SJSA1 (cell line): ENCODE measurements around the gene MARK1. TPM values are rescaled to one million over a fixed set of nuclear protein-coding genes. Genes with fewer than 3 reads are reported as not detected.

ENCODE experiments used
- DNase-seq, 2 experiments: peaks; one replicate each; pipeline ENCODE4 v3.0.0-alpha.2; 2015 to 2020; ENCODE audit warnings: low spot score in 2 of 2, low read depth in 1 of 2
- H3K27ac ChIP-seq: fragments of 250-450 bp; sonication (Bioruptor Pico); 2 replicates; pipeline ENCODE4 v1.5.1; 2020; ENCODE audit warnings: mild to moderate bottlenecking, moderate library complexity
- H3K27me3 ChIP-seq: fragments of 250-450 bp; sonication (Bioruptor Pico); replicated peaks from 2 replicates; pipeline ENCODE4 v1.5.1; 2020; ENCODE audit warnings: mild to moderate bottlenecking, moderate library complexity
- H3K36me3 ChIP-seq: fragments of 250-450 bp; sonication (Bioruptor Pico); 2 replicates; pipeline ENCODE4 v1.5.1; 2020; ENCODE audit warnings: mild to moderate bottlenecking
- H3K4me1 ChIP-seq: fragments of 250-450 bp; sonication (Bioruptor Pico); replicated peaks from 2 replicates; pipeline ENCODE4 v1.6.1; 2021; ENCODE audit warnings: mild to moderate bottlenecking
- H3K4me3 ChIP-seq: fragments of 250-450 bp; sonication (Bioruptor Pico); 2 replicates; pipeline ENCODE4 v1.5.1; 2020; ENCODE audit warnings: mild to moderate bottlenecking
- H3K9me3 ChIP-seq: fragments of 250-450 bp; sonication (Bioruptor Pico); replicated peaks from 2 replicates; pipeline ENCODE4 v1.5.1; 2020; ENCODE audit warnings: mild to moderate bottlenecking
- total RNA-seq: library from RNA; depleted of rRNA; stranded (reverse); fragments of >200 nt; shearing (Covaris generic); gene quantifications from 2 replicates; pipeline ENCODE4 v1.2.3, GENCODE V29; 2014; rRNA removed

MARK1 gene
- total RNA-seq, result 0.08 TPM in 1 of 2 replicates, not detected in the other

DNA sequence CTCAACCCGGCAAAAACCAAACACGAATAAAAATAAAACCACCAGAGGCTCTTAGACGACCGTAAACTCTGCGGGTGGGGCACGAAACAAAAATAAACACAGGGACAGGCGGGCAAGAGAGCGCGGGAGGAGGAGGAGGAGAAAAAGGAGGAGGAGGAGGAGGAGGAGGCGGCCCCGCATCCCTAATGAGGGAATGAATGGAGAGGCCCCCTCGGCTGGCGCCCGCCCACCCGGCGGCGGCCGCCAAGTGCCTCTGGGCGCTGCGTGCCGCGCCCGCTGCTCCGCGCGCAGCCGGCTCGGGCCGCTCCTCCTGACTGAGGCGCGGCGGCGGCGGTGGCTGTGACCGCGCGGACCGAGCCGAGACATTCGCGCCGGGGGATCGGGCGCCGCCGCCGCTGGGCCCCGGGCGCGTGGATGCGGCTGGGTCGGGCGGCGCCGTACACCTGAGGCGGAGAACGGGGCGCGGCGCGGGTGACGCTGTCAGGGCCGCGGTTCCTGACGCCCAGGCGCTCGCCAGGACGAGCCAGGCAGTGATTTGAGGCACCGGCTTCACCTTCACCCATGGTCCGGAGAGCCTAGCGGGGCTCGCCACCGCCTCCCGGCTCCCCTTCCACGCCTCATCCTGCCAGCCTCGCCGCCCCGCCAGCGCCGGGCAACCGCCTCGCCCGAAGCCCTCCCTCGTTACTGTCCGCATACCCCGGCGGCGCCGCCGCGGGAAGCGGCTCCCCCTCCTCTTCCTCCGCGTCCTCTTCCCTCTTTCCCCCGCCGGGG lies at the start of gene MARK1:
TSS of gene MARK1 (plus strand) at position 229 of the 771 bp plus-strand sequence. CDS start 687 bp downstream, outside the sequence.
- Histone ChIP-seq H3K4me1 (peaks cover 19% of the 10 kb centered on the region), H3K4me3 (peak within 1 kb of the TSS; percentile 44), H3K9me3 (no peaks in the 10 kb centered on the region), H3K36me3 (no peaks in the 10 kb centered on the region), H3K27ac (no peak within 1 kb of the TSS), H3K27me3 (peaks cover 72% of the 10 kb centered on the region)
- peak; percentile 31 to 44 for DNase-seq

DNA sequence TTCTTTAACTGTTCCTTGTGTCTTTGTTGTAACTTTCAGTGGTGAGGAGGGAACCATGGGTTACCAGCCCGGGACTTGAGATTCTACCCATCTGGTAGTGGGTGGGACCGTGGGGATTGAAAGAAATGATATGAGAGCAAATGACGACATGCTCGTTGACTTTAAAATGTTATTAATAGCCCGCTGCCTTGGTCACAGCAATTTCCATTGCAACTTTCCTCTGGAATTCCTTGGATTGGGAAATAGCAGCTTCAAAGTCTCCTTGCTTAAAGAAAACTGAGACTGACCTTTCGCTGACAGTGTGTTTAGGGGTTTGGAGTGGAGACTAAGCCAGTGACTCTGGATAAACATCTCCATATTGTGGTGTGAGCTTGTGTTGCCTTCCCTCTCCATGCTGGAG lies 44.2 kb upstream of the MARK1 start:
- H3K27ac ChIP-seq, result no peak overlapping the region
- H3K4me3 ChIP-seq, result no peak overlapping the region
- no peaks in the 10 kb centered on the region for H3K36me3 ChIP-seq
- H3K9me3 ChIP-seq, result no peaks in the 10 kb centered on the region
- H3K27me3 ChIP-seq, result 0 out of 2 replicates have a peak, but pooled peaks cover 3% of the 10 kb centered on the region
- no peak for DNase-seq
- no peaks in the 10 kb centered on the region for H3K4me1 ChIP-seq

DNA sequence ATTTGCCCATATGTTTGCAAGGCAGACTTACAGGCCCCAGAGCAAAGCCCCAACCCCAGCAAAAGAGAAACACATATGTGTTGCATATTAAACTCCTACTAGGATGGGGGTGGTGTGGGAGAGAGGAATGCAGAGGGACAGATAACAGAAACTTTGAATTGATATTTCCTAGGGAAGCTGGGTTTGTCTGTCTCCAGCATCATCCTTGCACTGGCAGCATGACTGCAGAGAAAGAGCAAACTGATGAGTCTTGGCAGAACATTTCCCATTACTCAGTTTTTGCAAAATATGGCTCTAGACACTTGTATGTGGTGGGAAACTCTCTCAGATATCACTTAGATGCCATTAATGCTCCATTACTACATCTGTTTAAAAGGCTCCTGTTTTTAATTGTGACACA lies 43.8 kb upstream of the MARK1 start:
- H3K4me3 ChIP-seq, result no peak overlapping the region
- 0 out of 2 replicates have a peak, but pooled peaks cover 3% of the 10 kb centered on the region for H3K27me3 ChIP-seq
- no peaks in the 10 kb centered on the region for H3K36me3 ChIP-seq
- no peaks in the 10 kb centered on the region for H3K4me1 ChIP-seq
- H3K27ac ChIP-seq, result no peak overlapping the region
- no peak for DNase-seq
- H3K9me3 ChIP-seq, result no peaks in the 10 kb centered on the region

DNA sequence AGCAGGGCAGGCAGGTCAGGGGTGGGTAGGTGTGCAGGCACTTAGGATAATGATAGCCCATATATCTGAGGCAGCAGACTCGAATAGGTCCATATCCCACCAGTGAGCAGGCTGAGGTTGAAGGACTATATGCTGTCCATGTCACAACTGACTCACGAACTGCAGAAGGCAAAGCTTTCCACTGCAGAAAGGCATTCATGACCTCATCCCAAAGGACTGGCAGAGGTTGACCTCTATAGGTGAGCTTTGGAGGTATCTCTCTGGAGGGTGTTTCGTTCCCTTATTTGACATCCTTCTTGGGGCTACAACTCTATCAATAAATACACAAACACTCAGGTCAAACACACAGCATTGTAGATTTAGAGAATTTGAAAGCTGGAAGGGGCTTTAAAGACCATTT lies 42.8 kb upstream of the MARK1 start:
- Histone ChIP-seq H3K4me1 (no peaks in the 10 kb centered on the region), H3K36me3 (no peaks in the 10 kb centered on the region), H3K27ac (no peak overlapping the region), H3K27me3 (0 out of 2 replicates have a peak, but pooled peaks cover 3% of the 10 kb centered on the region), H3K4me3 (no peak overlapping the region), H3K9me3 (no peaks in the 10 kb centered on the region)
- DNase-seq, result no peak

DNA sequence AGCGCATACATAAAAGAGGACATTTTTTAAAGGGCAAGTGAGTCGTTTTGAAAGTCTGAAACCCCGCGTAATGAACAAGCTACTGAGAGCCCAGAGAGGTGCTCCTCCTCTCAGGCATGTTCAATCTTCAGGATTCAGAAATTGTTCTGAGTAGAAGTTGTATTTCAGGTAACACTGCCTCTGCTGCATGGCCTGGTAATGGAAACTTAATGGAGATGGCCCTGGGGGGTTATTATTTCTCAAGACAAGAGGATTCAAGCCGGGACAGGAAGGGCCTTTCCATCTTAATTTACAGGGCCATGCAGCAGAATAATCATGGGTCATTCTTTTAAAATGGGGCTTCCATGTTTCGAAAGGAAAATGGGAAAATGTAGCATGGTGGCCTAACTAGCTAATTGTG lies 42.1 kb upstream of the MARK1 start:
- no peaks in the 10 kb centered on the region for H3K9me3 ChIP-seq
- no peak overlapping the region for H3K4me3 ChIP-seq
- H3K27ac ChIP-seq, result no peak overlapping the region
- 0 out of 2 replicates have a peak, but pooled peaks cover 3% of the 10 kb centered on the region for H3K27me3 ChIP-seq
- no peaks in the 10 kb centered on the region for H3K4me1 ChIP-seq
- no peak for DNase-seq
- no peaks in the 10 kb centered on the region for H3K36me3 ChIP-seq

DNA sequence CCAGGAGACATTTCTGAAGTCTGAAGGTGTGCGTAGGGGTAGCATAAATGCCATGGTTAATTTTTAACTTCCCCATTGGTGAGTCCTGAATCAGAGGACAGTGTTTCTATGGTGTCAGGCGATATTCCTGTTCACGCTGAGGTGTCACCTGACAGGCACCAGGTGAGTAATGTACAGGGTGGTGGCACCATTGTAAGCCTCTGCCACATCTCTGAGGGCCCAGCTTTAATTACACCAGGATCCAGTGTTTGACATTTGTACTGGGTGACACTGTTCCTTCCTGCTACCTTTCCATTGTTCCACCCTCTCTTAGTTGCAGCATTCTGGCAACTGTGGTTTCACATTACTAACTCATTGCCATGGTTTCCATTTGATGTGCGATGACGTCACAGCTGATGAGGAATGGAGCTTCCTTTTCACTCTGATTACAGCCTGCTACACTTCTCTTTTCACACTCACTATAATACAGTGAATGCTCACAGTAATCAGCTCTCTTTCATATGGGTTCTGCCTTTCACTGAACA lies 40.6 kb upstream of the MARK1 start:
- no peaks in the 10 kb centered on the region for H3K27me3 ChIP-seq
- H3K4me3 ChIP-seq, result no peak overlapping the region
- no peaks in the 10 kb centered on the region for H3K9me3 ChIP-seq
- no peak for DNase-seq
- H3K27ac ChIP-seq, result no peak overlapping the region
- no peaks in the 10 kb centered on the region for H3K4me1 ChIP-seq
- H3K36me3 ChIP-seq, result no peaks in the 10 kb centered on the region

DNA sequence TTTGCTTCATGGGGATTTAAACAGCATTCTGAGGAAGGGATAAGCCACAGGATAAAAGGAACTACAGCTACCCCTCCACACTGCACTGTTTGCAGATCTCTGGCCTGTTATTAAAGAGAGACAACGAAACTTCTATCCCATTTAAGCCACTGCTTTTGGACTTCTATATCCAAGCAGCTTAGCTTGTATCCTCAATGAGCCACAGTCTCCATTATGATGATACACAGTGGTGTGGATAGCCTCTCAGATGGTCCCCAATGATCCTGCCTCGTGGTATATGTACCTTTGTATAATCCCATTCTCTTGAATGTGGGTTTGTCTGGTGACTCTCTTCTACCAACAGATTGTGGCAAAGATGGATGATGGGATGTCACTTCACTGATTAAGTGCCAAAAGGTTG lies 36.0 kb upstream of the MARK1 start:
- Histone ChIP-seq H3K27me3 (no peaks in the 10 kb centered on the region; the same call in 1 of the 2 replicates), H3K9me3 (no peaks in the 10 kb centered on the region), H3K4me1 (no peaks in the 10 kb centered on the region), H3K36me3 (no peaks in the 10 kb centered on the region), H3K4me3 (no peak overlapping the region), H3K27ac (no peak overlapping the region)
- DNase-seq, result no peak

DNA sequence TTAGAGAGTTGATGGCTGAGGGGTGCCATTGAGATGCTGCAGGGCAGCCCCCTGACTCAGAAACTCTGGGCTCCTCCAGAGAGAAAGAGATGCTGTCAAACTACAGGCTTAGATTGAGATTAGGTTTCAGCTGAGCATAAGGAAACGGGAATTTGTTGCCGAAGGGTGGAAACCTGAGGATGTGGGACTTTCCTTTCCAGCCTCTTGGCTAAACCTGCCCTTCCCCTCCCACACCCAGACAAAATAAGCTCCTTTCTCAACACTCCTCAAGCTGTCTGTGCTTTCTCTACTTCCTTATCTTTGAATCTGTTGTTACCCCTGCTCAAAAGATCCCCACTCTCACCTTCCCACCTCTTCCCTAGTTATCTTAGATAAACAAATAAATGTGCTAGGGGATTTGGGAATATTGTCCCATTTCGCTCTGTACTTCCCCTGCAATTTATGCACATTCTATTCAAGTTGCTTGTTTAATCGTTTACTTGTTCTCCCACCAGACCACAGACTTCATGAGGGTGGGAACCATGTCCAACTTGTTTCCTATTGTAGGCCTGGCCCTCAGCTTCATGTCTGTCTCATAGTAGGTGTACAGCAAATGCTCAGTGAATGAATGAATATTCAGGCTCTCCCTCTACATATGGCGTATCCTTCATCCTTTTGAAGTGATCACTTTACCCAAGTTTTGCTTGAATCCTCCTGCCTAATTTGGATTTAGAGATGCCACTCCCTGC lies 30.6 kb upstream of the MARK1 start:
- H3K36me3 ChIP-seq, result no peaks in the 10 kb centered on the region
- DNase-seq, result no peak
- H3K4me1 ChIP-seq, result no peaks in the 10 kb centered on the region
- no peak overlapping the region for H3K4me3 ChIP-seq
- no peaks in the 10 kb centered on the region for H3K9me3 ChIP-seq
- H3K27me3 ChIP-seq, result no peaks in the 10 kb centered on the region; the same call in none of the 2 replicates
- H3K27ac ChIP-seq, result no peak overlapping the region

DNA sequence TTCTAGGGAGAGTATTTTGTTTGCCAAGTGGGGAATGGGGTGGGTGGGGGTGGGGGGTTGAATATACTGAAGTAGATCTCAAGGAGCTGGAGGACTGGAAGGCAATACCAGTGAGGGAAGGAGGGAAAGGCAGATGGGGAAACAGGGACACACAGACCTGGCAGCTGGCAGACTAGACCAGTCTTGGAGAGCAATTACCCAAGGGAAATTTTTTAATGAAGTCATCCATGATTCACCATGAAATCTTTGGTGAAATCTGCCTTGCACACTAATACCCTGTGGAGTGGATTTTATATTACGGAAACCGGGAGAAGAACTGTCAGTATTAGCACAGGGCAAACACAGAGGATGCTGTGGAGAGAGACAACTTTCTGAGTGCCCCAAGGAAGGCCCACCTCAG lies 29.7 kb upstream of the MARK1 start:
- Histone ChIP-seq H3K9me3 (no peaks in the 10 kb centered on the region), H3K4me1 (no peaks in the 10 kb centered on the region), H3K27ac (no peak overlapping the region), H3K36me3 (no peaks in the 10 kb centered on the region), H3K4me3 (no peak overlapping the region), H3K27me3 (no peaks in the 10 kb centered on the region; the same call in none of the 2 replicates)
- no peak for DNase-seq

DNA sequence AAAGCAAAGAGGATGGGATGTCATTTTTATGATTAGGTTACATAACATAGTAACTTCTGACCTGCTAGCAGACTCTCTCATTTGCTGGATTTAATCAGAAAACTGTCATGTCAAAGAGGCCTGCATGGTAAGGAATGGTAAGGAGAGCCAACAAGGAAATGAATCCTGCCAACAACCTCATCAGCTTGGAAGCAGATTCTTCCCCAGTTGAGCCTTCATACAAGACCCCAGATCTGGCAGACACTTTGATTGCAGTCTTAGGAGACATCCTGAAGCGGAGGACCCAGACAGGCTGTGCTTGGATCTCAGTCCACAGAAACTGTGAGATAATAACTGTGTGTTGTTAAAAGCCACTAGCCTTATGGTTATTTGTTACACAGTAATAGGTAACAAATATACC lies 27.6 kb upstream of the MARK1 start:
- Histone ChIP-seq H3K4me3 (no peak overlapping the region), H3K27me3 (no peaks in the 10 kb centered on the region; the same call in 1 of the 2 replicates), H3K4me1 (no peaks in the 10 kb centered on the region), H3K9me3 (no peaks in the 10 kb centered on the region), H3K27ac (no peak overlapping the region), H3K36me3 (no peaks in the 10 kb centered on the region)
- DNase-seq, result no peak

DNA sequence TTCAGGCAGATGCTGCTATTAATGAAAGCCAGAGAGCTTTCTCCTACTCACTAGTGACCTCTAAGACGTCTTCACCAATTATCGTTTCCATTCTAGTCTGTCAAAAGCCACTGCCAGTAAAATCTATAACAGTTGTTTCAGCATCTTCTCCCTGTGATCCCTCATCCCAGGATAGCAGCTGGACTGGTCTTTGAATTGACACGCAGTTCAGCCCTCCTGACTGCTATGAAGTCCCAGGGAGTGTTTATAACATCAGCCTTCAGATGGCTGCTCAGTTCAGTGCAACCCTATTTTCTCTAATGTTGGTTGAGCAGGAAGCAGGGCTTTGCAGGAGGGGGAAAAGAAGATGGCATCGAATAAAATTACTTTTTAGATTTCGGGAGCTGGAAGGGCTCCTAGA lies 23.6 kb upstream of the MARK1 start:
- Histone ChIP-seq H3K9me3 (no peaks in the 10 kb centered on the region), H3K4me3 (no peak overlapping the region), H3K27ac (no peak overlapping the region), H3K4me1 (no peaks in the 10 kb centered on the region), H3K27me3 (peaks cover 6% of the 10 kb centered on the region; the same call in 1 of the 2 replicates), H3K36me3 (no peaks in the 10 kb centered on the region)
- DNase-seq, result no peak

DNA sequence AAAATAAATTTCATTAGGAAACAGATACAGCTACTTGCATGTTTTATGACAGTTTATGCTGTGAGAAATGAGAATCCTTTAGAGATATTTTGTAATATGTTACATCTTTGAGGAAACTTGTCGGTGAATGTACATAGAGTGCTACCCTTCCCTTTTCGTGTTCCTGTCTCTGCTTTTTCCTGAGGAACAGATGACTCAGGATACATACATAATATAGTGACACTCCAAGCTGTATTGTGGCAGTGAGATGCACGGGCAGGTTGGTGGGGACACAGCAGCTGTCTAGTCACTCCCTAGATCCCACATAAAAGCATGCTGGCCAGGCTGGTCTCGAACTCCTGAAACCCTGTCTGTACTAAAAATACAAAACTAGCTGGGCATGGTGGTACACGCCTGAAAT lies 20.9 kb upstream of the MARK1 start:
- no peaks in the 10 kb centered on the region for H3K4me1 ChIP-seq
- H3K4me3 ChIP-seq, result no peak overlapping the region
- no peak overlapping the region for H3K27ac ChIP-seq
- no peak for DNase-seq
- H3K36me3 ChIP-seq, result no peaks in the 10 kb centered on the region
- peaks cover 11% of the 10 kb centered on the region; the same call in 1 of the 2 replicates for H3K27me3 ChIP-seq
- no peaks in the 10 kb centered on the region for H3K9me3 ChIP-seq

DNA sequence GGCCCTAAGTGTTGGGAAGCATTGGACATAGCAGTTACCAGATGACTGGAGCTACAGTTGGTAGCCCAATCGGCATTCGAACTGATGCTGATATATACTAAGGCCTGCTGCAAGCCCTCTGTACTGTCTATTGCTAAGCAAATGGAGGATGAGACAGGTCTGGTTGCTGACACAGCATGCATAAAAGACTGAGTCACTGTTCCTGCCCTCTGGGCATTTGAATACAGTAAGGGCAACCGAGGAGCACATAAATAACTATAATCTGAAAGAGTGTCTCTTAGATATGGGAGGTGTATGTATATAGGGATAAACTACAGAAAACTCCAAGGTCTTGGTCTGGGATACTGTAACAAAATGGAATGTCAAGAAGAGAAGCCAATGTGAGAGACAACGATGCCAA lies 16.8 kb upstream of the MARK1 start:
- H3K4me3 ChIP-seq, result no peak overlapping the region
- no peaks in the 10 kb centered on the region for H3K4me1 ChIP-seq
- peaks cover 16% of the 10 kb centered on the region; the same call in 1 of the 2 replicates for H3K27me3 ChIP-seq
- no peaks in the 10 kb centered on the region for H3K36me3 ChIP-seq
- DNase-seq, result no peak
- no peaks in the 10 kb centered on the region for H3K9me3 ChIP-seq
- H3K27ac ChIP-seq, result no peak overlapping the region

DNA sequence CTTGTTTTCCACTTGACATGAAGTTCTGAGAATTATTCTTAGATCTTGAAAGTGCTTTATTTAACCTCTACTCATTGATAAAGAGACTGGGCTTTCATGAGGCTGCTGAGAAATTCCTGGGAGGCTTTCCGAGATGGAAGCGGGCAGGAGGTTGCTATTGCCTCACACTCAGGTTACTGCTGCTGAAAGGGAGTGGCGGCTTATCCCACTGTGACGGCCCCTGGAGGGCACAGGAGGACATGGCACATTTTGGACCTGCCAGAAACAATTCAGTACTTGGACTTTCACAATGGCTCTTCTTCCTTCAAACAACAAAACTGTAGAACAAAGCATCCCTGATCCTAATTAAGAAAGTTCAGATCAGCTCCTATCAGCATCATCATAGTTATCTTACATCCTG lies 16.2 kb upstream of the MARK1 start:
- H3K4me3 ChIP-seq, result no peak overlapping the region
- no peaks in the 10 kb centered on the region for H3K9me3 ChIP-seq

More for the DNA sequence above, 16.2 kb upstream of the MARK1 start:
- Histone ChIP-seq H3K4me1 (no peaks in the 10 kb centered on the region), H3K36me3 (no peaks in the 10 kb centered on the region), H3K27ac (no peak overlapping the region), H3K27me3 (peaks cover 14% of the 10 kb centered on the region; the same call in 1 of the 2 replicates)
- no peak for DNase-seq
